Mucosa of descending colon (tissue), 3 donors: ENCODE data around the gene CLCA1. TPM values are rescaled to one million over a fixed set of nuclear protein-coding genes. Genes with fewer than 3 reads are reported as not detected.
A peak's percentile ranks its signal among the peaks of the same experiment; 100 is the strongest.

Experiments
- ATAC-seq: fragments of 200-7000 bp; cut with Tn5 transposase; one replicate; pipeline ENCODE4 v1.9.1; 2020; ENCODE audit warnings: mild to moderate bottlenecking, moderate library complexity
- DNase-seq, 3 donors: peaks; one replicate each; pipeline ENCODE4 v3.0.0-alpha.2; 2020
- H3K36me3 ChIP-seq: fragments of 200-600 bp; one replicate; pipeline ENCODE4 v1.8.0; 2021; ENCODE audit warnings: low read depth, mild to moderate bottlenecking
- H3K4me1 ChIP-seq: fragments of 200-600 bp; one replicate; pipeline ENCODE4 v1.8.0; 2021; ENCODE audit warnings: low read depth, mild to moderate bottlenecking
- H3K4me3 ChIP-seq: fragments of 200-600 bp; one replicate; pipeline ENCODE4 v1.8.0; 2021; ENCODE audit warnings: mild to moderate bottlenecking
- H3K9me3 ChIP-seq: fragments of 200-600 bp; one replicate; pipeline ENCODE4 v1.8.0; 2021; ENCODE audit warnings: mild to moderate bottlenecking
- intact Hi-C, 2 donors: fragments of 100-400 bp; cut with DNase I in 1 of 2; cut with micrococcal nuclease in 1 of 2; formaldehyde crosslinking; loops; one replicate each; pipeline versions ENCODE4 v1.11.0 to v1.11.1; 2022; cut with DNase I, micrococcal nuclease
- total RNA-seq, 3 donors: library from RNA; stranded (reverse); fragmentation: NEBNext Ultra II Directional in 2 of 3; extraction: Animal tissue kit (Norgen Biotek cat#: 25700) in 2 of 3; gene quantifications; one replicate each; pipeline versions ENCODE4 v1.2.1 to v1.2.4, GENCODE V29; 2021 to 2023
- TF ChIP-seq, protein P1 (sequence below): fragments of 200-600 bp; IDR thresholded peaks from one replicate; pipeline ENCODE4 v1.8.0; 2022; ENCODE audit warnings: antibody characterized with exemption, mild to moderate bottlenecking
- donor health status: DM: no; HTN: no; CAD: no; lungs with moderate emphysema.
- donor health status: DM: no; HTN: no; CAD: no.
- donor health status: DM: no; HTN: yes; CAD: no.

The CLCA1 gene
- total RNA-seq, 3 donors from 2014 or later = 438 to 1,288 (median 1,205) TPM

DNA sequence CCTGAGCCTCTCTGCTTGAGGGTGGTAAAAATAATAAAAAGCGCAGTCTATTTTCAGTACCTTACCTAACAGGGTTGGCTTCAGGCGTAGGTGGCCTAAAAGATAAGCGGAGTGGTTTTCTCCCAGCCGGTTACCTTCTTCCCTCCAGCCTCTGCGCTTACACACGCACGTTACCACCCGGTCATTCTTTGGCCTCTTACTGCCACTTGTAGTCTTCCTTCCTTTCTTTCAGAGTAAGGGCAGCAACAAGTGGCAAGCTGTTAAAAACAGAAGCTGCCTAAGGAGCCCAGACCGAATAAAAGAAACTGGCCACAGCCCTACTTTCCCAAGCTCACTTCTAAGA lies 35.4 kb downstream of the CLCA1 start:
- peaks cover 10% of the 10 kb centered on the region for H3K4me1 ChIP-seq
- no peaks in the 10 kb centered on the region for H3K9me3 ChIP-seq
- ATAC-seq (peak; percentile 15), DNase-seq (no peak)
- intact Hi-C loops = loop anchor here (10.0 kb wide), 2 partner anchors 119 to 191 kb away; no protein-coding TSS in a partner anchor
- H3K36me3 ChIP-seq = no peaks in the 10 kb centered on the region
- H3K4me3 ChIP-seq = no peak overlapping the region
- TF ChIP-seq, protein P1, sequence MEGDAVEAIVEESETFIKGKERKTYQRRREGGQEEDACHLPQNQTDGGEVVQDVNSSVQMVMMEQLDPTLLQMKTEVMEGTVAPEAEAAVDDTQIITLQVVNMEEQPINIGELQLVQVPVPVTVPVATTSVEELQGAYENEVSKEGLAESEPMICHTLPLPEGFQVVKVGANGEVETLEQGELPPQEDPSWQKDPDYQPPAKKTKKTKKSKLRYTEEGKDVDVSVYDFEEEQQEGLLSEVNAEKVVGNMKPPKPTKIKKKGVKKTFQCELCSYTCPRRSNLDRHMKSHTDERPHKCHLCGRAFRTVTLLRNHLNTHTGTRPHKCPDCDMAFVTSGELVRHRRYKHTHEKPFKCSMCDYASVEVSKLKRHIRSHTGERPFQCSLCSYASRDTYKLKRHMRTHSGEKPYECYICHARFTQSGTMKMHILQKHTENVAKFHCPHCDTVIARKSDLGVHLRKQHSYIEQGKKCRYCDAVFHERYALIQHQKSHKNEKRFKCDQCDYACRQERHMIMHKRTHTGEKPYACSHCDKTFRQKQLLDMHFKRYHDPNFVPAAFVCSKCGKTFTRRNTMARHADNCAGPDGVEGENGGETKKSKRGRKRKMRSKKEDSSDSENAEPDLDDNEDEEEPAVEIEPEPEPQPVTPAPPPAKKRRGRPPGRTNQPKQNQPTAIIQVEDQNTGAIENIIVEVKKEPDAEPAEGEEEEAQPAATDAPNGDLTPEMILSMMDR = no peak

DNA sequence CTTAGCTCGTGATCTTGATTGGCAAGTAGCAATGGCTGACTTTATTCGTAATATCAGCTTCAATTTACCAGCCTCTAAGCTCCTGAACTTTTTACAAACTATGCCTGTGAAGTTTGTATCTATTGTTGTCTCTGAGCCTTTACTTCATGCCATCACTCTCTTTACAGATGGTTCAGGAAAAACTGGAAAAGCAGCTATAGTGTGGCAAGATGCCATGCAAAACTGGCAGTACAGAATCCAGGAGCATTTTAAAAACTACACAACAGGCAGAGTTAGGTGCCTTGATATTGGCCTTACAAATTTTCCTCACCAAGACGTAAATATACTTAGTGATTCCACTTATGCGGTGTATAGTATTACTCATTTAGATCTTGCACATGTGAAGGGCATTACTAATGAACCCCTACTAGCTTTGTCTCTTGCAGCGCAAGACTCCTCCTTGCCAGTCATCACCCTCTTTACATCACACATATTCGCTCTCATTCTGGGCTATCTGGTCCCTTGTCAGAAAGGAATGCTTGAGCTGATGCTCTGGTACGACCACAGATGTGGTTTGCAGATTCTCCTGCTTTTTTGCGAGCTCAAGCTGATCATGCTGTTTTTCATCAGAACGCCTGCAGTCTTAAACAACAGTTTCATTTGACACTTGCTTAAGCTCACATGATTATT lies 36.3 kb downstream of the CLCA1 start:
- no peak overlapping the region for H3K4me3 ChIP-seq
- intact Hi-C loops = loop anchor here (5.0 to 10.0 kb wide), 3 partner anchors 33 to 190 kb away; no protein-coding TSS in a partner anchor
- no peaks in the 10 kb centered on the region for H3K36me3 ChIP-seq
- DNase-seq (peak in 1 of 3 donors; percentile 83), ATAC-seq (no peak)
- H3K9me3 ChIP-seq = no peaks in the 10 kb centered on the region
- peaks cover 10% of the 10 kb centered on the region for H3K4me1 ChIP-seq
- TF ChIP-seq, protein P1 = no peak

DNA sequence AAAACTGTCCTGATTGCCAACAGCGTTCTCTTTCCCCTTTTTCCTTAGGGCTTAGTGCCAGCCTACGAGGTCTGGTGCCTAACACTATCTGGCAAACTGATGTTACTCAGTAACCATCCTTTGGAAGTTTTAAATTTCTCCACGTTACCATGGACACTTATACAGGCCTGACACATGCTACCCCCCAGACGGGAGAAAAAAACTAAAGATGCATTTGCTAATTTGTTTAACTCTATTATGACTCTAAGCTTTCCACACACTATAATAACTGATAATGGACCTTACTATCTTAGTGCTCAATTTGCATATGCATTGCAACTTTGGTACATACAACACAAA lies 36.8 kb downstream of the CLCA1 start:
- Histone ChIP-seq H3K9me3 (no peaks in the 10 kb centered on the region), H3K4me1 (peaks cover 10% of the 10 kb centered on the region), H3K4me3 (no peak overlapping the region), H3K36me3 (no peaks in the 10 kb centered on the region)
- DNase-seq (no peak), ATAC-seq (no peak)
- TF ChIP-seq, protein P1 = no peak
- intact Hi-C loops = loop anchor here (5.0 to 10.0 kb wide), 3 partner anchors 33 to 189 kb away; no protein-coding TSS in a partner anchor

DNA sequence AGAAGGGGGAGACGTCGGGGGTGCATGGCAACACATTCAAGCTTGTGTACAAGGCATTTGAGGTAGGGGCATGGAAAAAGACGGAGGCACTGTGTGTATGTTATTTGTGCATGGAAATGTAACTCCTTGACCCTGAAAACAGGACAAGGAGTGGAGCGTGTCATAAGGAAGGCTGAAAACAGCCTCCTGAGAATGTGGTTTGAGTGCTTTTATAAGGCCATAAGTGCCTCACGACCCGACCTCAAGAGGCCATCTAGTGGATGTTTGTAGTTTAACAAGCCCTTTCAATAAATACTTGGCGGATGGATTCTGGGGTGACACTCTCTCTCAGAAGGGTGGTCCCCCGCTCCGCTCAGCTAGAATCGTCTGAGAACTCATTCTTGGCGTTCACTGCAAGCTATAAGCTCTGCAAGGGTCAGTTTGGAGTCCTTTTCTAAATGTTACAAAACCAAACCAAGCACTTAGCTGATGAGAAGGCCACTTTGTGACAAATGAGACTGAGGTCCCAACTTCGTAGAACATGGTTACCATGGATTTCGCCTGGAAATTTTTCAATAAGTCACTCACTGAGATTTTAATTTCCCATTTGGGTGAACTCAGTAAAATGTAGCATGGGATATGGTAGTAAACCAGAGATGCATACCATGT lies 39.3 kb downstream of the CLCA1 start:
- no peaks in the 10 kb centered on the region for H3K9me3 ChIP-seq
- intact Hi-C loops = loop anchor here (5.0 to 10.0 kb wide), 3 partner anchors 36 to 187 kb away; no protein-coding TSS in a partner anchor
- H3K4me3 ChIP-seq = no peak overlapping the region
- H3K36me3 ChIP-seq = no peaks in the 10 kb centered on the region
- no peak for DNase-seq
- no peaks in the 10 kb centered on the region for H3K4me1 ChIP-seq
- ATAC-seq = peak; percentile 55
- TF ChIP-seq, protein P1 = peak; percentile 23

DNA sequence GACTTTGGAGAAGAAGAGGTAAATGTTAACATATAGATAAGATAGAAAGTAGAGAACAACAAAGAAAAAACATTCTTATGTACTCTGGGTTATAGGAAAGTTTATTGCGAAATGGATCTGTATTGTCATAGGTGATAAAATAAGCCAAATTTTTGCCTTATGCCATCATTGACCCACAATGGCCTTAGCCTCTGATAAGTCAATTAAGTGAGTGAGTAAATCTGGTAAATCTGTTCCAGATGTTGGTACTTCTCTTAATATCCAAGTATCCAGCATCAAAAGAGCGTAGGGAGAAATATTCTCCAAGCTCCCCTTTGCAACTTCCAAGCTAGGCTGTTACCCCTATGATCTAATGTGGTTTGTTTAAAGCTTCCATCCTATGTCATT lies 39.8 kb downstream of the CLCA1 start:
- intact Hi-C loops = loop anchor here (5.0 to 10.0 kb wide), 3 partner anchors 36 to 186 kb away; no protein-coding TSS in a partner anchor
- Histone ChIP-seq H3K4me3 (no peak overlapping the region), H3K4me1 (no peaks in the 10 kb centered on the region), H3K36me3 (no peaks in the 10 kb centered on the region), H3K9me3 (no peaks in the 10 kb centered on the region)
- TF ChIP-seq, protein P1 = no peak
- DNase-seq (no peak), ATAC-seq (no peak)
